Smooth muscle cell (in vitro differentiated cells): Measurements from ENCODE around the gene ZNF519. TPM values are rescaled to one million over a fixed set of nuclear protein-coding genes. Genes with fewer than 3 reads are reported as not detected.

Experiments used
- DNase-seq: peaks from one replicate; lab custom pipeline; 2025; ENCODE audit not compliant: unreplicated experiment; lab: John Stamatoyannopoulos, UW
- H2AFZ ChIP-seq: fragments of 200-600 bp; sonication (generic); 2 replicates; pipeline ENCODE4 v1.6.0; 2016; ENCODE audit warnings: antibody characterized with exemption, low read depth, mild to moderate bottlenecking
- H3F3A ChIP-seq: fragments of 200-600 bp; sonication (generic); 2 replicates; pipeline ENCODE4 v1.6.0; 2017; ENCODE audit warnings: antibody characterized with exemption, low read depth
- H3K27ac ChIP-seq: fragments of 200-600 bp; sonication (generic); 2 replicates; pipeline ENCODE4 v1.5.1; 2016; ENCODE audit warnings: low read depth, mild to moderate bottlenecking
- H3K27me3 ChIP-seq: fragments of 200-600 bp; sonication (generic); 2 replicates; pipeline ENCODE4 v1.6.1; 2016; ENCODE audit warnings: low read depth, mild to moderate bottlenecking
- H3K36me3 ChIP-seq: fragments of 200-600 bp; sonication (generic); 2 replicates; pipeline ENCODE4 v1.5.1; 2016; ENCODE audit warnings: low read depth
- H3K4me1 ChIP-seq: fragments of 200-600 bp; sonication (generic); 2 replicates; pipeline ENCODE4 v1.5.1; 2016; ENCODE audit warnings: low read depth
- H3K4me2 ChIP-seq: fragments of 200-600 bp; sonication (generic); 2 replicates; pipeline ENCODE4 v1.6.0; 2016; ENCODE audit warnings: mild to moderate bottlenecking
- H3K4me3 ChIP-seq: fragments of 200-600 bp; sonication (generic); 2 replicates; pipeline ENCODE4 v1.5.1; 2016; ENCODE audit warnings: mild to moderate bottlenecking
- H3K79me2 ChIP-seq: fragments of 200-600 bp; sonication (generic); 2 replicates; pipeline ENCODE4 v1.6.0; 2016; ENCODE audit warnings: low read depth, mild to moderate bottlenecking
- H3K9ac ChIP-seq: fragments of 200-600 bp; sonication (generic); 2 replicates; pipeline ENCODE4 v1.6.0; 2016; ENCODE audit warnings: low read depth
- H3K9me3 ChIP-seq: fragments of 200-600 bp; sonication (generic); replicated peaks from 2 replicates; pipeline ENCODE4 v1.5.1; 2016; ENCODE audit warnings: low read depth
- H4K20me1 ChIP-seq: fragments of 200-600 bp; sonication (generic); 2 replicates; pipeline ENCODE4 v1.6.0; 2016; ENCODE audit warnings: low read depth
- WGBS: methylation state at CpG from one replicate; pipeline ENCODE4 v1.1.7; 2016; ENCODE audit warnings: low lambda C conversion rate; 5-methylcytosine and 5-hydroxymethylcytosine counted together
- polyA plus RNA-seq: library from polyadenylated mRNA; unstranded; fragments of >200 nt; fragmentation: Nextera tagmentation; extraction: Ambion mirVana; gene quantifications from 2 replicates; pipeline ENCODE4 v1.2.1, GENCODE V29; 2016
- total RNA-seq: library from RNA; depleted of rRNA; stranded (reverse); fragments of >200 nt; gene quantifications from 2 replicates; pipeline ENCODE4 v1.2.3, GENCODE V29; 2014
- TF ChIP-seq, protein P1 (sequence below): fragments of 200-600 bp; sonication (generic); IDR thresholded peaks from 2 replicates; pipeline ENCODE4 v1.5.1; 2017; ENCODE audit warnings: borderline replicate concordance, mild to moderate bottlenecking, antibody characterized with exemption; ENCODE audit not compliant: insufficient read depth, poor library complexity, severe bottlenecking

The ZNF519 gene
- total and polyA plus RNA-seq, 2 experiments from 2014 or later = 2.2 to 7.0 TPM

- Histone ChIP-seq H3K4me1 (no peaks in the 10 kb centered on the region), H3F3A (no peaks in the 10 kb centered on the region), H3K27me3 (no peaks in the 10 kb centered on the region), H3K9ac (no peak overlapping the region), H3K4me2 (no peak overlapping the region), H3K4me3 (no peak overlapping the region), H3K79me2 (no peaks in the 10 kb centered on the region), H2AFZ (no peak overlapping the region), H3K9me3 (no peaks in the 10 kb centered on the region), H4K20me1 (no peaks in the 10 kb centered on the region), H3K36me3 (no peaks in the 10 kb centered on the region), H3K27ac (no peak overlapping the region)
- no peak for DNase-seq
- TF ChIP-seq, protein P1, sequence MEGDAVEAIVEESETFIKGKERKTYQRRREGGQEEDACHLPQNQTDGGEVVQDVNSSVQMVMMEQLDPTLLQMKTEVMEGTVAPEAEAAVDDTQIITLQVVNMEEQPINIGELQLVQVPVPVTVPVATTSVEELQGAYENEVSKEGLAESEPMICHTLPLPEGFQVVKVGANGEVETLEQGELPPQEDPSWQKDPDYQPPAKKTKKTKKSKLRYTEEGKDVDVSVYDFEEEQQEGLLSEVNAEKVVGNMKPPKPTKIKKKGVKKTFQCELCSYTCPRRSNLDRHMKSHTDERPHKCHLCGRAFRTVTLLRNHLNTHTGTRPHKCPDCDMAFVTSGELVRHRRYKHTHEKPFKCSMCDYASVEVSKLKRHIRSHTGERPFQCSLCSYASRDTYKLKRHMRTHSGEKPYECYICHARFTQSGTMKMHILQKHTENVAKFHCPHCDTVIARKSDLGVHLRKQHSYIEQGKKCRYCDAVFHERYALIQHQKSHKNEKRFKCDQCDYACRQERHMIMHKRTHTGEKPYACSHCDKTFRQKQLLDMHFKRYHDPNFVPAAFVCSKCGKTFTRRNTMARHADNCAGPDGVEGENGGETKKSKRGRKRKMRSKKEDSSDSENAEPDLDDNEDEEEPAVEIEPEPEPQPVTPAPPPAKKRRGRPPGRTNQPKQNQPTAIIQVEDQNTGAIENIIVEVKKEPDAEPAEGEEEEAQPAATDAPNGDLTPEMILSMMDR = no peak
- WGBS = 87% methylated on average over 5 of the region's 5 CpGs
Observed at GRCh38 chr18:14074187-14074586, 58.0 kb downstream of the ZNF519 start.

DNA sequence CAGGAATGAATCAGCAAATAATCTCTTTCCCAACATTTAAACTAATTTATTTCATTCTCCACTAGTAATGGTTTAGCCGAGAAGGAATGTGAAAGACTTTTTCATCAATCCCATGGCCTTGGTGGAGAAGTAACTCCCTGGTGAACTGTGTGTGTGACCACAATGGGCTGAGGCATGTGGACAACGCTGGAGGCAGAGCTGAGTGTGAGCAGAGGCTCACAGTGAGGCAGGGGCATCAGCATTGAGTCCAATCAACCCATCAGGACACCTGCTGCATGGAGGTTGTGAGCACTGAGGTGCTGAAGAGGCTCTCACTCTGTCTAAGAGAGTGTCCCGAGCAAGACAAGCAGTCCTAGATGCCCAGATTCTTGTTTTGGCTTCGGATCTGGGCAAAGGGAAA is 78.6 kb downstream of the ZNF519 start:
- DNase-seq = no peak
- Histone ChIP-seq H3K27ac (no peak overlapping the region), H3K36me3 (no peaks in the 10 kb centered on the region), H3K27me3 (no peaks in the 10 kb centered on the region), H3K4me3 (no peak overlapping the region), H3K9me3 (no peaks in the 10 kb centered on the region), H2AFZ (no peak overlapping the region), H3K4me2 (no peak overlapping the region), H3F3A (no peaks in the 10 kb centered on the region), H3K79me2 (no peaks in the 10 kb centered on the region), H3K4me1 (no peaks in the 10 kb centered on the region), H3K9ac (no peak overlapping the region), H4K20me1 (no peaks in the 10 kb centered on the region)
- WGBS = 86% methylated on average over 4 of the region's 4 CpGs
- TF ChIP-seq, protein P1 = no peak

Other genes with a start within 250 kb of the ZNF519 start
- gene MC2R, start 216.9 kb downstream of the ZNF519 start, total RNA-seq = not detected in 2 replicates
- gene MC2R, start 216.9 kb downstream of the ZNF519 start, polyA plus RNA-seq = not detected in 2 replicates